RKO (cell line): ENCODE measurements around the gene CEACAM18.
"Not testable (repeated sequence)": the region's sequence is repeated elsewhere in the genome, so short reads cannot be mapped to it uniquely, and the experiment has no call there.

Experiments
- DNase-seq: peaks from one replicate; pipeline ENCODE4 v3.0.0-alpha.2; 2016; ENCODE audit warnings: low spot score

CEACAM18 gene

GRCh38 chr19:51478381-51479234, at the start of gene CEACAM18:
Gene CEACAM18, plus strand, starts transcription at chr19:51478539.
- no peak for DNase-seq

- no peak for DNase-seq
These were observed 48.1 kb upstream of the CEACAM18 start for GRCh38 chr19:51430221-51430620.

GRCh38 chr19:51431124-51431523, 47.2 kb upstream of the CEACAM18 start:
- no peak for DNase-seq

GRCh38 chr19:51433043-51433442, 45.3 kb upstream of the CEACAM18 start:
- no peak for DNase-seq

GRCh38 chr19:51434456-51434855, 43.9 kb upstream of the CEACAM18 start:
- no peak for DNase-seq

- DNase-seq = peak; percentile 25
These were observed 39.3 kb upstream of the CEACAM18 start for GRCh38 chr19:51439021-51439465.

- no peak for DNase-seq
These were observed 38.3 kb upstream of the CEACAM18 start for GRCh38 chr19:51440052-51440451.

GRCh38 chr19:51440846-51441409, 37.4 kb upstream of the CEACAM18 start:
- DNase-seq = peak; percentile 41

GRCh38 chr19:51441410-51442390, 36.6 kb upstream of the CEACAM18 start:
- peak; percentile 65 for DNase-seq

GRCh38 chr19:51447510-51447909, 30.8 kb upstream of the CEACAM18 start:
- DNase-seq = not testable (repeated sequence)

GRCh38 chr19:51448011-51448410, 30.3 kb upstream of the CEACAM18 start:
- no peak for DNase-seq

- DNase-seq = no peak
These were observed 29.8 kb upstream of the CEACAM18 start for GRCh38 chr19:51448411-51449016.

- DNase-seq = no peak
These were observed 27.5 kb upstream of the CEACAM18 start for GRCh38 chr19:51450730-51451307.

- DNase-seq = no peak
These were observed 21.6 kb upstream of the CEACAM18 start for GRCh38 chr19:51456541-51457290.

- no peak for DNase-seq
These were observed 20.9 kb upstream of the CEACAM18 start for GRCh38 chr19:51457351-51458013.

GRCh38 chr19:51458051-51458645, 20.2 kb upstream of the CEACAM18 start, which contains the start of gene SIGLEC8:
Gene SIGLEC8, minus strand, starts transcription at chr19:51458454. Its CDS starts 67 bp downstream, at chr19:51458387.
- DNase-seq = no peak

- DNase-seq = no peak
These were observed 19.3 kb upstream of the CEACAM18 start for GRCh38 chr19:51458899-51459505.

- no peak for DNase-seq
These were observed 18.0 kb upstream of the CEACAM18 start for GRCh38 chr19:51460164-51460992.
